ENCODE data around the gene AXIN2.
"Not testable (repeated sequence)": the region's sequence is repeated elsewhere in the genome, so short reads cannot be mapped to it uniquely, and the experiment has no call there.

The AXIN2 gene

GRCh38 chr17:65515959-65516948 is 45.2 kb downstream of the AXIN2 start:
- peak; percentile 58 for DNase-seq

GRCh38 chr17:65515512-65515911 is 45.9 kb downstream of the AXIN2 start:
- no peak for DNase-seq

- no peak for DNase-seq
Observed at GRCh38 chr17:65514541-65514940, 46.9 kb downstream of the AXIN2 start.

GRCh38 chr17:65514082-65514481 is 47.4 kb downstream of the AXIN2 start:
- DNase-seq = no peak

- no peak for DNase-seq
Observed at GRCh38 chr17:65511316-65511715, 50.1 kb downstream of the AXIN2 start.

- no peak for DNase-seq
Observed at GRCh38 chr17:65509032-65509431, 52.4 kb downstream of the AXIN2 start.

GRCh38 chr17:65504673-65505072 is 56.8 kb downstream of the AXIN2 start:
- DNase-seq = not testable (repeated sequence)

- DNase-seq = no peak
Observed at GRCh38 chr17:65504141-65504540, 57.3 kb downstream of the AXIN2 start.

GRCh38 chr17:65503557-65503956 is 57.9 kb downstream of the AXIN2 start:
- no peak for DNase-seq

GRCh38 chr17:65498816-65499215 is 62.6 kb downstream of the AXIN2 start:
- DNase-seq = no peak

- DNase-seq = no peak
Observed at GRCh38 chr17:65496801-65497200, 64.6 kb downstream of the AXIN2 start.

GRCh38 chr17:65495122-65496055 is 66.1 kb downstream of the AXIN2 start:
- peak; percentile 67 for DNase-seq

GRCh38 chr17:65489413-65490155 is 71.9 kb downstream of the AXIN2 start:
- DNase-seq = peak; percentile 27

GRCh38 chr17:65488665-65489064 is 72.8 kb downstream of the AXIN2 start:
- DNase-seq = no peak

- DNase-seq = no peak
Observed at GRCh38 chr17:65487990-65488389, 73.5 kb downstream of the AXIN2 start.

- no peak for DNase-seq
Observed at GRCh38 chr17:65487161-65487560, 74.3 kb downstream of the AXIN2 start.

- no peak for DNase-seq
Observed at GRCh38 chr17:65485388-65486299, 75.8 kb downstream of the AXIN2 start.

- DNase-seq = not testable (repeated sequence)
Observed at GRCh38 chr17:65484405-65484804, 77.0 kb downstream of the AXIN2 start.

GRCh38 chr17:65483438-65483837 is 78.0 kb downstream of the AXIN2 start:
- DNase-seq = no peak

GRCh38 chr17:65482201-65482600 is 79.2 kb downstream of the AXIN2 start:
- no peak for DNase-seq

GRCh38 chr17:65479282-65479681 is 82.2 kb downstream of the AXIN2 start:
- no peak for DNase-seq

Data from right kidney (tissue), 1 donor.